Transverse colon (tissue), 4 donors: ENCODE results near the gene DYNLT5. TPM values are rescaled to one million over a fixed set of nuclear protein-coding genes. Genes with fewer than 3 reads are reported as not detected.
"Not testable (repeated sequence)": the region's sequence is repeated elsewhere in the genome, so short reads cannot be mapped to it uniquely, and the experiment has no call there.

Experiments used
- DNase-seq: peaks from one replicate; pipeline ENCODE4 v3.0.0-alpha.2; 2019
- H3K27ac ChIP-seq, 4 donors: fragments of 200-600 bp; sonication (generic); 2 replicates each; pipeline ENCODE4 v1.5.1; 2016 to 2018; ENCODE audit warnings: inconsistent platforms in 4 of 4
- H3K27me3 ChIP-seq: fragments of 200-600 bp; sonication (generic); 2 replicates; pipeline ENCODE4 v1.5.1; 2017; ENCODE audit warnings: inconsistent platforms
- H3K36me3 ChIP-seq, 4 donors: fragments of 200-600 bp; sonication (generic); 2 replicates each; pipeline ENCODE4 v1.5.1; 2017 to 2019; ENCODE audit warnings: inconsistent platforms in 4 of 4
- H3K4me1 ChIP-seq, 4 donors: fragments of 200-600 bp; sonication (generic); 2 replicates each; pipeline ENCODE4 v1.5.1; 2017 to 2020; ENCODE audit warnings: inconsistent platforms in 4 of 4
- H3K4me3 ChIP-seq, 4 donors: fragments of 200-600 bp; sonication (generic); 1 replicate in 1 of 4; 2 replicates in 3 of 4; pipeline versions ENCODE4 v1.5.1 to v1.6.1; 2017 to 2019; ENCODE audit warnings: inconsistent platforms in 4 of 4
- H3K9me3 ChIP-seq, 2 donors: fragments of 200-600 bp; sonication (generic); 2 replicates each; pipeline ENCODE4 v1.5.1; 2017 to 2019; ENCODE audit warnings: inconsistent platforms in 2 of 2
- CTCF ChIP-seq, 5 experiments: fragments of 200-600 bp in 3 of 5; fragments of 450-650 bp in 2 of 5; sonication (generic) in 3 of 5; IDR thresholded peaks; 1 replicate in 2 of 5; 2 replicates in 3 of 5; pipeline ENCODE4 v1.5.1; 2016 to 2017; ENCODE audit warnings: antibody characterized with exemption in 5 of 5, inconsistent platforms in 3 of 5, mild to moderate bottlenecking in 2 of 5, moderate library complexity in 1 of 5
- EP300 ChIP-seq: sonication (generic); formaldehyde crosslinking; IDR thresholded peaks from one replicate; pipeline ENCODE4 v1.6.1; 2017; ENCODE audit warnings: antibody characterized with exemption, low read depth
- POLR2A ChIP-seq: fragments of 450-650 bp; IDR thresholded peaks from one replicate; pipeline ENCODE4 v1.6.1; 2016; ENCODE audit warnings: antibody characterized with exemption, mild to moderate bottlenecking, moderate library complexity
- POLR2AphosphoS5 ChIP-seq, 3 donors: sonication (generic); formaldehyde crosslinking; IDR thresholded peaks; one replicate each; pipeline ENCODE4 v1.6.1; 2016; ENCODE audit warnings: antibody characterized with exemption in 3 of 3
- WGBS, 2 donors: methylation state at CpG; one replicate each; pipeline ENCODE4 v1.1.5; 2018; ENCODE audit warnings: low coverage in 1 of 2; 5-methylcytosine and 5-hydroxymethylcytosine counted together
- in situ Hi-C, 4 donors: fragments of 200-750 bp; cut with MboI; loops; one replicate each; pipeline versions ENCODE4 v1.15.0 to v1.15.1; 2017; ENCODE audit warnings: low sequenced_read_pairs in 3 of 4, low pct_ligation_motif_present in 1 of 4, low pct_unique_long_range_greater_than_20kb in 1 of 4
- intact Hi-C: fragments of 100-400 bp; cut with DNase I; formaldehyde crosslinking; loops from one replicate; pipeline ENCODE4 v1.15.1; 2023; ENCODE audit warnings: low total_unique reads
- total RNA-seq, 4 donors: library from RNA; depleted of rRNA; stranded (reverse); fragments of >200 nt; gene quantifications; one replicate each; pipeline ENCODE4 v1.1.0, GENCODE V29; 2016

Gene DYNLT5
- total RNA-seq, 4 donors from 2014 or later: 0.48 to 0.96 TPM; not detected in 2

DNA sequence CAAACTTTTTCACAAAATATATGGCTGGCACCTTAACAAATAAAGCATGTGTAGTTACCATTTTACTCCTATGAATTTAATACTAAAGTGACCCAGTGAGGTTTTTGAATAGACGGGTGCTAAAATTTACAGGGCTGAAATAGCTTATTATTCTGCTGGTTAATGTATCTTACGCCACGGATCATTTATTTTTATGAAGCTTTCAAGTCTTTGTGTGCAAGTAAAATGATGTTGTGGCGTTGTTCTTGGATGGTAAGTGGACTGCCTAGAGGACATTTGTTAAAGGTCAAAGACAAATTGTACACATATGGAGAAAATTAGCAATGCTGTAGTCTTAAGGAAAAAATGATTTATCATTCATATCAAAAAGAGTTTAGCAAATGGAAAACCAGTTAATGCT is 26.0 kb downstream of the DYNLT5 start:
- Histone ChIP-seq H3K9me3 (no peaks in the 10 kb centered on the region), H3K27ac (no peak overlapping the region), H3K27me3 (no peaks in the 10 kb centered on the region), H3K4me3 (no peak overlapping the region), H3K36me3 (no peaks in the 10 kb centered on the region), H3K4me1 (no peaks in the 10 kb centered on the region)
- intact Hi-C loops: no loop called here
- in situ Hi-C loops: loop anchor here in 1 of 4 donors (10.0 kb wide), 1 partner anchor 367 kb away; no protein-coding TSS in a partner anchor
- WGBS, 2 donors: 75 to 84% methylated on average over 4 of the region's 4 CpGs
- no peak for DNase-seq
- TF ChIP-seq EP300 (no peak), POLR2A (no peak), CTCF (IDR thresholded peaks at IDR 0.05) (no peak), POLR2AphosphoS5 (IDR thresholded peaks at IDR 0.05) (no peak)

DNA sequence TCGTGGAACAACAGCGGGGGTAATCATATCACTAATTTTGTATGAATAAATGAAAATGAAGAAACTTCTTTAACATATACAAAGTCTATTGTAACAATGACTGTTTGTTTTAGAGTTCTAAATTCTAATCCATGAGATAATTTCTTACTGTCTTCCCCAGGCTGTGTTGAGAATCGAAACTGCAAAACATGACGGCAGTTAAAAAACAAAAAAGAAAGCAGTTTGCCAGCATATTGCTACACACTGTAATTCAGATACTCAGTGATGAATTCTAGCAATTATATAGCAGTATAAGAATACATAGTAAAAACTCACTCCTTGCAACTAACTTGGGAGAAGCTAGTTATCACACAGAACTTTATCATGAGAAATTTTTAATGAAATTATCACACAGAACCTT is 26.7 kb downstream of the DYNLT5 start:
- WGBS, 2 donors: 66 to 76% methylated on average over 4 of the region's 4 CpGs
- no peaks in the 10 kb centered on the region for H3K9me3 ChIP-seq
- H3K4me3 ChIP-seq: no peak overlapping the region
- no peaks in the 10 kb centered on the region for H3K36me3 ChIP-seq
- no peak overlapping the region for H3K27ac ChIP-seq
- in situ Hi-C loops (loop anchor here in 1 of 4 donors (10.0 kb wide), 1 partner anchor 366 kb away; no protein-coding TSS in a partner anchor), intact Hi-C loops (no loop called here)
- TF ChIP-seq POLR2A (no peak), EP300 (no peak), CTCF (IDR thresholded peaks at IDR 0.05) (no peak), POLR2AphosphoS5 (IDR thresholded peaks at IDR 0.05) (no peak)
- no peaks in the 10 kb centered on the region for H3K27me3 ChIP-seq
- no peak for DNase-seq
- no peaks in the 10 kb centered on the region for H3K4me1 ChIP-seq

GRCh38 chr1:66779475-66780078 is 27.3 kb downstream of the DYNLT5 start:
- intact Hi-C loops: no loop called here
- H3K4me3 ChIP-seq: no peak overlapping the region
- TF ChIP-seq CTCF (IDR thresholded peaks at IDR 0.05): no peak
- TF ChIP-seq EP300: no peak
- no peak for TF ChIP-seq POLR2AphosphoS5 (IDR thresholded peaks at IDR 0.05)
- no peak for TF ChIP-seq POLR2A
- no peak for DNase-seq
- H3K27ac ChIP-seq: no peak overlapping the region
- in situ Hi-C loops: loop anchor here in 1 of 4 donors (10.0 kb wide), 1 partner anchor 365 kb away; no protein-coding TSS in a partner anchor
- no peaks in the 10 kb centered on the region for H3K27me3 ChIP-seq
- no peaks in the 10 kb centered on the region for H3K4me1 ChIP-seq
- 54 to 73% methylated on average over 2 of the region's 2 CpGs for WGBS, 2 donors
- H3K36me3 ChIP-seq: no peaks in the 10 kb centered on the region
- H3K9me3 ChIP-seq: no peaks in the 10 kb centered on the region

DNA sequence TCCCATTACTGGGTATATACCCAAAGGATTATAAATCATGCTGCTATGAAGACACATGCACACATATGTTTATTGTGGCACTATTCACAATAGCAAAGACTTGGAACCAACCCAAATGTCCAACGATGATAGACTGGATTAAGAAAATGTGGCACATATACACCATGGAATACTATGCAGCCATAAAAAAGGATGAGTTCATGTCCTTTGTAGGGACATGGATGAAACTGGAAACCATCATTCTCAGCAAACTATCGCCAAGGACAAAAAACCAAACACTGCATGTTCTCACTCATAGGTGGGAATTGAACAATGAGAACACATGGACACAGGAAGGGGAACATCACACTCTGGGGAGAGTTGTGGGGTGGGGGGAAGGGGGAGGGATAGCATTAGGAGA is 33.5 kb downstream of the DYNLT5 start:
- intact Hi-C loops, H3K9me3 ChIP-seq, H3K27ac ChIP-seq, DNase-seq, in situ Hi-C loops, H3K27me3 ChIP-seq, H3K36me3 ChIP-seq, H3K4me1 ChIP-seq, H3K4me3 ChIP-seq: not testable (repeated sequence)
- WGBS, 2 donors: 75 to 100% methylated on average over 1 to 2 of the region's 2 CpGs

GRCh38 chr1:66787641-66788040 is 35.4 kb downstream of the DYNLT5 start:
- H3K27ac ChIP-seq: no peak overlapping the region
- H3K4me1 ChIP-seq: no peaks in the 10 kb centered on the region
- no peak overlapping the region for H3K4me3 ChIP-seq
- no peaks in the 10 kb centered on the region for H3K9me3 ChIP-seq
- in situ Hi-C loops: no loop called here
- DNase-seq: no peak
- intact Hi-C loops: no loop called here
- 80 to 83% methylated on average over 4 of the region's 4 CpGs for WGBS, 2 donors
- no peaks in the 10 kb centered on the region for H3K27me3 ChIP-seq
- no peaks in the 10 kb centered on the region for H3K36me3 ChIP-seq
- TF ChIP-seq EP300: no peak
- no peak for TF ChIP-seq POLR2AphosphoS5 (IDR thresholded peaks at IDR 0.05)
- no peak for TF ChIP-seq CTCF (IDR thresholded peaks at IDR 0.05)
- TF ChIP-seq POLR2A: no peak
